HG03139 (cell line): Measurements from ENCODE around the gene RPL38.

ENCODE experiments used
- ATAC-seq: cut with Tn5 transposase; IDR thresholded peaks from one replicate; pipeline ENCODE4 v1.9.1; 2021; ENCODE audit not compliant: unreplicated experiment

Gene RPL38

DNA sequence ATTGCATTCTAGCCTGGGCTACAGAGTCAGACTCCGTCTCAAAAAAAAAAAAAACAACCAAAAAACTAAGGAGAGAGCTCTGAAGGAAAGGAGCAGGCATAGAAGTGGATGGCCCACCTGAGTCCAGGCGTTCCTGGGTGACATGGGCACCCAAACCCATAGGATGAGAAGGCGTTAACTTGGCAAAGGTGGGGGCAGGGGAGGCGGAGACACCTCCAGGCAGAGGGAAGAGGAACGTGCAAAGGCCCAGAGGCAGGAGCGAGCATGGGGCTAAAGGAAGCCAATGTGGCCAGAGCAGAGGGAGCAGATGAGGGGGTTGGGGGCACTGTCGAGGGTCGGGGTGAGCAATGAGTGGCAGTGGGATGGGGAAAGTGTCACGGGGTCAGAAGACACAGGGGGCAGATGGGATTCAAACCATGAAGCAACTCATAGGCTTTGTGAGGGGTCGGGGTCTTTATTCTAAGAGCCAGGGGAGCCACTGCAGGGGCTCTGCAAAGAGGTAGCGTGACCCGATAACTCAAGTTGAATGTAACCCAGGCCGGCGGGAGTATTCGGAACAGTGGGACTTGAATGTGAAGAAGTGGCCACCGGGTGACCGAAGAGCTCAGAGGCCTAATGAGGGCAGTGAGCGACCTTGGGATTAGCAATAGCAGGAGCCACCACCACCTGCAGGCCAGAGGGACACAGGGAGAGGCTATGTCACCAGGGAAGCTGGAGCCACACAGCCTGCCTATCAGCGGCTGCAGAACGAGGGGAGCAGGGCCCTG is 21.7 kb downstream of the RPL38 start:
- no peak for ATAC-seq

- no peak for ATAC-seq
Observed at GRCh38 chr17:74226252-74226651, 22.8 kb downstream of the RPL38 start.

GRCh38 chr17:74227271-74228080 is 24.0 kb downstream of the RPL38 start:
- no peak for ATAC-seq

GRCh38 chr17:74228306-74228978 is 25.0 kb downstream of the RPL38 start:
- no peak for ATAC-seq

- no peak for ATAC-seq
Observed at GRCh38 chr17:74230896-74231295, 27.4 kb downstream of the RPL38 start.

- ATAC-seq = no peak
Observed at GRCh38 chr17:74231928-74232907, 28.7 kb downstream of the RPL38 start.

DNA sequence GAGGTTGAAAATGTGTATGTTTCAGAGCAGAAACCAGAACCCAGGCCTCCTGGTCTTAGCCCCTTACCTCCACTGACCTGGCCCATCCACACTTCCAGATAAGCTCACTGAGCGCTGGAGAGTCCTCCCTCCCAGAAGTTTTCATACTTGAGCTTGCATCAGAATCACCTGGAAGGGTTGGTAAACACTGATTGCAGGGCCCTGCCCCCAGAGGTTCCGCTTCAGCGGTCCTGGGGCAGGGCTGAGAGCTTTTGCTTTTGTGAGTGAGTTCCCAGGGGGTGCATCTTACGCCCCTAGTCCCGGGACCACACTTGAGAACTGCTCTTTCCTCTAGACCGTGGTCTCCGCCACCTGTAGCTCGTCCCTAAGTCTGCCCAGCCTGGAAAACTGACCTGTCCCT is 30.5 kb downstream of the RPL38 start:
- no peak for ATAC-seq

DNA sequence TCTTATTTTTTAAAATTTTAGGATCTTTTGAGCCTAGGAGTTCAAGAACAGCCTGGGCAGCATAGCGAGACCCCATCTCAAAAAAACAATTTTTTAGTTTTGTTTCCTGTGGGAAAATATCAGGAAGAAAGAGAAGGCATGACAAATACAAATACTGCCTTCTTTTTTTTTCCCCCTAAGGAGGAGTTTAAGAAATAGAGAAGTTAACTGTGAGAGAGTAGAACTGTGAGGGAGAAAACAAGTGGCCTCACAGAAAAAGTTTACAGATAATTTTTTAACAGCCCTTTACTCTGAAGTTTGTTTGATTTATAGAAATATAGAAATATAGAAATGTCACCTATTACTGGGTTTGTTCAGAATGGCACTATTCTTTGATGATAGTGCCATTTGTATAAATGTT is 31.0 kb downstream of the RPL38 start:
- ATAC-seq = no peak

GRCh38 chr17:74235040-74235581 is 31.6 kb downstream of the RPL38 start:
- no peak for ATAC-seq

- no peak for ATAC-seq
Observed at GRCh38 chr17:74235911-74236371, 32.5 kb downstream of the RPL38 start.

DNA sequence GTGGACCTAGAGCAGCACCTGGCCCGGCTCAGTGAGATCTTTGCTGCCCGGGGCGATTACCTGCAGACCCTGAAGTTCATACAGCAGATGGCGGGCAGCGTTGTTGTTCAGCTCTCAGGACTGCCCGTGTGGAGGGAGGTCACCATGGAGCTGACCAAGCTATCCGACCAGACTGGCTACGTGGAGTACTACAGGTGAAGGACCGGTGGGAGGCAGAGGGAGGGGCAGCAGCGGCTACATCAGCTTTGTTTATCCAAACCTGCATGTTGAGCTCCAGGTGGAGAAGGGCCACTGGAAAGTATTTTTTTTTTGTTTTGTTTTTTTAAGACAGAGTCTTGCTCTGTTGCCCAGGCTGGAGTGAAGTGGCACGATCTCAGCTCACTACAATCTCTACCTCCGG is 33.8 kb downstream of the RPL38 start:
- ATAC-seq = no peak

DNA sequence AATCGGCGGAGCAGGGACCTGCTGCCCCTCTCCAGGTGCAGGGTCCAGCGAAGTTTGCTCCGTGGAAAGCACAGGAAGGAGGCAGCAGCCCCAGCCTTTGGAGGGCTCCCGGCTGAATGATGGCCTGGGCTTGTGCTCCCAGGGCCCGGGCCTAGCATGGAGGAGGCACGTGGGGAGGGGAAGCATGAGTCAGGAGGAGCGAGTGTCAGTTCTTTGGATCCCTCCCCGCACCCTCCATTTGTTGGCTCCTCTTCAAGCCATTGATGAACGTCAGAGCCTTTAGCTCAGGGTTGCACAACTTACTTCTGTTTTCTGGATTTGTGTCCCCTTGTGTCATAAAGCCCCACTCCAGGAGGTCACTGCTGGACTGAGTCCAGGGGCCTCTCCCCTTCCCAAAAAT is 35.7 kb downstream of the RPL38 start:
- no peak for ATAC-seq

- ATAC-seq = no peak
Observed at GRCh38 chr17:74240618-74241205, 37.2 kb downstream of the RPL38 start.

GRCh38 chr17:74241431-74241830 is 38.0 kb downstream of the RPL38 start:
- no peak for ATAC-seq

- ATAC-seq = no peak
Observed at GRCh38 chr17:74241847-74242246, 38.4 kb downstream of the RPL38 start.

- ATAC-seq = no peak
Observed at GRCh38 chr17:74243013-74243755, 39.7 kb downstream of the RPL38 start.

GRCh38 chr17:74244128-74244527 is 40.6 kb downstream of the RPL38 start:
- no peak for ATAC-seq

- ATAC-seq = no peak
Observed at GRCh38 chr17:74244548-74244947, 41.1 kb downstream of the RPL38 start.

DNA sequence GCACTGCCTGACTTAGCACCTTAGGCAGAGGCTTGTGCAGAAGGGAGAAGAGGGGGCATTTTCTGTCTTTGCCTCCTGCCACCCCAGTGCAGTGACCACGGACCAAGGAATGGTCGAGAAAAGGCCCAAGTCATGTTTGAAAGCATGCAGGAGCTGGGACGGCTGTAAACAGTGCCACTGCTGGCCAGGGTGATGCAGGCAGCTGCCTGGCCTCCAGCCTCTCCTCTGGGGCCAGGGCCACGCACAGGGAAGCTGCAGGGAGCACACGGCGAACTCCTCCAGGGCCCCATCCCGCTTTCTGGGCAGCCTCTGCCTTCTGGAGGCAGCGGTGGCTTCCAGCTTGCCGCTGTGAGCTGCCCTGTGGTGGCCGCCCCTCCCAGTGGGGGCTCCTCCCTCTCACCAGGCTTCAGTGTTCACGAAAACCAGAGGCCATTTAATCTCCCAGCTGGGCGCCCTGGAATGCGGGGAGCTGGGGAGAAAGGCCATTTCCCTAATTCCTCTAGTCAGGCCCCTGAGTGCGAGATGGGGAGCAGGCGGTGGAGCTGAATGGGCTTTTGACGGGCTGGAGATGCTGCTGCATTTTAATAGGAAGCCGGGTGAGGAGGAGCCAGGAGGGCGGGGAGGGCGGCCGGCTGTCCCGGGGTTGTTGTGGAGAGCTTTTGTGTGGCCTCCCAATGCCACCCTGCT is 41.8 kb downstream of the RPL38 start:
- ATAC-seq = no peak
